ENCODE results near the gene HPS4.

- TF ChIP-seq CTCF (IDR thresholded peaks at IDR 0.05): no peak
- no peak for TF ChIP-seq POLR2A (IDR thresholded peaks at IDR 0.05)
Measured at GRCh38 chr22:26487996-26488395, 4.4 kb upstream of the HPS4 start.
